GM23338 (cell line): ENCODE results near the gene EDN2. TPM values are rescaled to one million over a fixed set of nuclear protein-coding genes. Genes with fewer than 3 reads are reported as not detected.

ENCODE experiments used
- CREB1 ChIP-seq: fragments of 250-450 bp; sonication (Bioruptor Pico); IDR thresholded peaks from 2 replicates; pipeline ENCODE4 v1.5.0; 2020; ENCODE audit warnings: low read depth, mild to moderate bottlenecking, moderate library complexity
- ETS1 ChIP-seq: IDR thresholded peaks from 2 replicates; pipeline ENCODE4 v1.6.1; 2016; ENCODE audit warnings: antibody characterized with exemption
- EZH2phosphoT487 ChIP-seq: fragments of 200-600 bp; sonication (generic); IDR thresholded peaks from one replicate; pipeline ENCODE4 v1.8.1; 2018; ENCODE audit warnings: antibody characterized with exemption; ENCODE audit not compliant: unreplicated experiment
- POLR2AphosphoS5 ChIP-seq: IDR thresholded peaks from 2 replicates; pipeline ENCODE4 v1.6.1; 2016; ENCODE audit warnings: antibody characterized with exemption, low read depth
- REST ChIP-seq: IDR thresholded peaks from one replicate; pipeline ENCODE4 v1.6.1; 2018; ENCODE audit warnings: antibody characterized with exemption; ENCODE audit not compliant: unreplicated experiment
- ZNF331 ChIP-seq: fragments of 250-450 bp; sonication (Bioruptor Pico); IDR thresholded peaks from 2 replicates; pipeline ENCODE4 v1.5.0; 2020; ENCODE audit warnings: low read depth, mild to moderate bottlenecking, moderate library complexity
- polyA plus RNA-seq: library from polyadenylated mRNA; unstranded; fragments of >200 nt; fragmentation: Nextera tagmentation; extraction: Ambion mirVana; gene quantifications from 2 replicates; pipeline ENCODE4 v1.2.1, GENCODE V29; 2016
- total RNA-seq: library from RNA; depleted of rRNA; stranded (reverse); fragments of >200 nt; shearing (Covaris generic); gene quantifications from 2 replicates; pipeline ENCODE4 v1.2.3, GENCODE V29; 2014
- TF ChIP-seq, protein P1 (sequence below): fragments of 250-450 bp; sonication (Bioruptor Pico); IDR thresholded peaks from 2 replicates; pipeline ENCODE4 v1.5.0; 2020; ENCODE audit warnings: mild to moderate bottlenecking, moderate library complexity
- TF ChIP-seq, protein P2 (sequence below), 2 experiments: fragments of 200-600 bp in 1 of 2; sonication (generic) in 1 of 2; conservative IDR thresholded peaks; 2 replicates each; pipeline versions ENCODE4 v1.5.1 to v1.6.1; 2016 to 2017; ENCODE audit warnings: antibody characterized with exemption in 2 of 2, low read depth in 2 of 2, mild to moderate bottlenecking in 2 of 2, moderate library complexity in 1 of 2

Gene EDN2
- total and polyA plus RNA-seq, 2 experiments from 2014 or later: not detected

- TF ChIP-seq, protein P1, sequence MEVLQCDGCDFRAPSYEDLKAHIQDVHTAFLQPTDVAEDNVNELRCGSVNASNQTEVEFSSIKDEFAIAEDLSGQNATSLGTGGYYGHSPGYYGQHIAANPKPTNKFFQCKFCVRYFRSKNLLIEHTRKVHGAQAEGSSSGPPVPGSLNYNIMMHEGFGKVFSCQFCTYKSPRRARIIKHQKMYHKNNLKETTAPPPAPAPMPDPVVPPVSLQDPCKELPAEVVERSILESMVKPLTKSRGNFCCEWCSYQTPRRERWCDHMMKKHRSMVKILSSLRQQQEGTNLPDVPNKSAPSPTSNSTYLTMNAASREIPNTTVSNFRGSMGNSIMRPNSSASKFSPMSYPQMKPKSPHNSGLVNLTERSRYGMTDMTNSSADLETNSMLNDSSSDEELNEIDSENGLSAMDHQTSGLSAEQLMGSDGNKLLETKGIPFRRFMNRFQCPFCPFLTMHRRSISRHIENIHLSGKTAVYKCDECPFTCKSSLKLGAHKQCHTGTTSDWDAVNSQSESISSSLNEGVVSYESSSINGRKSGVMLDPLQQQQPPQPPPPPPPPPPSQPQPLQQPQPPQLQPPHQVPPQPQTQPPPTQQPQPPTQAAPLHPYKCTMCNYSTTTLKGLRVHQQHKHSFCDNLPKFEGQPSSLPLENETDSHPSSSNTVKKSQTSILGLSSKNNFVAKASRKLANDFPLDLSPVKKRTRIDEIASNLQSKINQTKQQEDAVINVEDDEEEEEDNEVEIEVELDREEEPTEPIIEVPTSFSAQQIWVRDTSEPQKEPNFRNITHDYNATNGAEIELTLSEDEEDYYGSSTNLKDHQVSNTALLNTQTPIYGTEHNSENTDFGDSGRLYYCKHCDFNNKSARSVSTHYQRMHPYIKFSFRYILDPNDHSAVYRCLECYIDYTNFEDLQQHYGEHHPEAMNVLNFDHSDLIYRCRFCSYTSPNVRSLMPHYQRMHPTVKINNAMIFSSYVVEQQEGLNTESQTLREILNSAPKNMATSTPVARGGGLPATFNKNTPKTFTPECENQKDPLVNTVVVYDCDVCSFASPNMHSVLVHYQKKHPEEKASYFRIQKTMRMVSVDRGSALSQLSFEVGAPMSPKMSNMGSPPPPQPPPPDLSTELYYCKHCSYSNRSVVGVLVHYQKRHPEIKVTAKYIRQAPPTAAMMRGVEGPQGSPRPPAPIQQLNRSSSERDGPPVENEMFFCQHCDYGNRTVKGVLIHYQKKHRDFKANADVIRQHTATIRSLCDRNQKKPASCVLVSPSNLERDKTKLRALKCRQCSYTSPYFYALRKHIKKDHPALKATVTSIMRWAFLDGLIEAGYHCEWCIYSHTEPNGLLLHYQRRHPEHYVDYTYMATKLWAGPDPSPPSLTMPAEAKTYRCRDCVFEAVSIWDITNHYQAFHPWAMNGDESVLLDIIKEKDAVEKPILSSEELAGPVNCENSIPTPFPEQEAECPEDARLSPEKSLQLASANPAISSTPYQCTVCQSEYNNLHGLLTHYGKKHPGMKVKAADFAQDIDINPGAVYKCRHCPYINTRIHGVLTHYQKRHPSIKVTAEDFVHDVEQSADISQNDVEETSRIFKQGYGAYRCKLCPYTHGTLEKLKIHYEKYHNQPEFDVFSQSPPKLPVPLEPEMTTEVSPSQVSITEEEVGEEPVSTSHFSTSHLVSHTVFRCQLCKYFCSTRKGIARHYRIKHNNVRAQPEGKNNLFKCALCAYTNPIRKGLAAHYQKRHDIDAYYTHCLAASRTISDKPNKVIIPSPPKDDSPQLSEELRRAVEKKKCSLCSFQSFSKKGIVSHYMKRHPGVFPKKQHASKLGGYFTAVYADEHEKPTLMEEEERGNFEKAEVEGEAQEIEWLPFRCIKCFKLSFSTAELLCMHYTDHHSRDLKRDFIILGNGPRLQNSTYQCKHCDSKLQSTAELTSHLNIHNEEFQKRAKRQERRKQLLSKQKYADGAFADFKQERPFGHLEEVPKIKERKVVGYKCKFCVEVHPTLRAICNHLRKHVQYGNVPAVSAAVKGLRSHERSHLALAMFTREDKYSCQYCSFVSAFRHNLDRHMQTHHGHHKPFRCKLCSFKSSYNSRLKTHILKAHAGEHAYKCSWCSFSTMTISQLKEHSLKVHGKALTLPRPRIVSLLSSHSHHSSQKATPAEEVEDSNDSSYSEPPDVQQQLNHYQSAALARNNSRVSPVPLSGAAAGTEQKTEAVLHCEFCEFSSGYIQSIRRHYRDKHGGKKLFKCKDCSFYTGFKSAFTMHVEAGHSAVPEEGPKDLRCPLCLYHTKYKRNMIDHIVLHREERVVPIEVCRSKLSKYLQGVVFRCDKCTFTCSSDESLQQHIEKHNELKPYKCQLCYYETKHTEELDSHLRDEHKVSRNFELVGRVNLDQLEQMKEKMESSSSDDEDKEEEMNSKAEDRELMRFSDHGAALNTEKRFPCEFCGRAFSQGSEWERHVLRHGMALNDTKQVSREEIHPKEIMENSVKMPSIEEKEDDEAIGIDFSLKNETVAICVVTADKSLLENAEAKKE (CRISPR knock-in tag): no peak
- TF ChIP-seq, protein P2, sequence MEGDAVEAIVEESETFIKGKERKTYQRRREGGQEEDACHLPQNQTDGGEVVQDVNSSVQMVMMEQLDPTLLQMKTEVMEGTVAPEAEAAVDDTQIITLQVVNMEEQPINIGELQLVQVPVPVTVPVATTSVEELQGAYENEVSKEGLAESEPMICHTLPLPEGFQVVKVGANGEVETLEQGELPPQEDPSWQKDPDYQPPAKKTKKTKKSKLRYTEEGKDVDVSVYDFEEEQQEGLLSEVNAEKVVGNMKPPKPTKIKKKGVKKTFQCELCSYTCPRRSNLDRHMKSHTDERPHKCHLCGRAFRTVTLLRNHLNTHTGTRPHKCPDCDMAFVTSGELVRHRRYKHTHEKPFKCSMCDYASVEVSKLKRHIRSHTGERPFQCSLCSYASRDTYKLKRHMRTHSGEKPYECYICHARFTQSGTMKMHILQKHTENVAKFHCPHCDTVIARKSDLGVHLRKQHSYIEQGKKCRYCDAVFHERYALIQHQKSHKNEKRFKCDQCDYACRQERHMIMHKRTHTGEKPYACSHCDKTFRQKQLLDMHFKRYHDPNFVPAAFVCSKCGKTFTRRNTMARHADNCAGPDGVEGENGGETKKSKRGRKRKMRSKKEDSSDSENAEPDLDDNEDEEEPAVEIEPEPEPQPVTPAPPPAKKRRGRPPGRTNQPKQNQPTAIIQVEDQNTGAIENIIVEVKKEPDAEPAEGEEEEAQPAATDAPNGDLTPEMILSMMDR (conservative IDR thresholded peaks at IDR 0.05; ENCODE audit: low read depth in 2 of 2): no peak
- TF ChIP-seq ETS1 (no peak), REST (no peak), POLR2AphosphoS5 (no peak), ZNF331 (CRISPR knock-in tag) (no peak), CREB1 (no peak), EZH2phosphoT487 (no peak)
These were observed 26.2 kb upstream of the EDN2 start (continued) for GRCh38 chr1:41510531-41511238.
